WTC11 (cell line): Measurements from ENCODE around the gene SKAP1. TPM values are rescaled to one million over a fixed set of nuclear protein-coding genes. Genes with fewer than 3 reads are reported as not detected.

Experiments
- ATAC-seq: fragments of 200-7000 bp; cut with Tn5 transposase; 2 replicates; pipeline ENCODE4 v1.10.0; 2021; ENCODE audit warnings: mild to moderate bottlenecking, moderate library complexity
- CTCF ChIA-PET: fragments of 300-600 bp; sonication (Branson Sonifier 250); formaldehyde crosslinking; loops from one replicate; lab custom pipeline; 2021; ENCODE audit warnings: antibody characterized with exemption; lab: Charles Lee
- POLR2A ChIA-PET: fragments of 350-600 bp; sonication (Branson Sonifier 250); formaldehyde crosslinking; loops from one replicate; lab custom pipeline; 2021; ENCODE audit warnings: antibody characterized with exemption; lab: Charles Lee
- DNase-seq: peaks from one replicate; pipeline ENCODE4 v3.0.0; 2021; ENCODE audit warnings: low spot score
- H3K27ac Mint-ChIP-seq: 2 replicates; pipeline ENCODE4 v1.8.0; 2021; ENCODE audit warnings: mixed read lengths
- H3K27me3 Mint-ChIP-seq: 2 replicates; pipeline ENCODE4 v1.8.0; 2021; ENCODE audit warnings: low read depth, mild to moderate bottlenecking, moderate library complexity, mixed read lengths
- H3K36me3 Mint-ChIP-seq: 2 replicates; pipeline ENCODE4 v1.8.0; 2021; ENCODE audit warnings: mixed read lengths
- H3K4me1 Mint-ChIP-seq: 2 replicates; pipeline ENCODE4 v1.8.0; 2022; ENCODE audit warnings: mixed read lengths
- H3K4me3 Mint-ChIP-seq: 2 replicates; pipeline ENCODE4 v1.8.0; 2021; ENCODE audit warnings: mild to moderate bottlenecking, moderate library complexity, mixed read lengths
- H3K9me3 Mint-ChIP-seq: 2 replicates; pipeline ENCODE4 v1.8.0; 2021; ENCODE audit warnings: mixed read lengths
- ATF3 ChIP-seq: sonication (generic); formaldehyde crosslinking; conservative IDR thresholded peaks from 2 replicates; pipeline ENCODE4 v1.8.1; 2022; ENCODE audit warnings: mild to moderate bottlenecking, missing genetic modification reagents
- ATF6 ChIP-seq: sonication (generic); formaldehyde crosslinking; IDR thresholded peaks from 2 replicates; pipeline ENCODE4 v1.8.1; 2023; ENCODE audit warnings: mild to moderate bottlenecking, missing genetic modification reagents
- CREM ChIP-seq: sonication (generic); formaldehyde crosslinking; IDR thresholded peaks from 2 replicates; pipeline ENCODE4 v1.8.1; 2022; ENCODE audit warnings: mild to moderate bottlenecking, missing genetic modification reagents, moderate library complexity
- CTCF ChIP-seq: fragments of 200-600 bp; IDR thresholded peaks from 2 replicates; pipeline ENCODE4 v1.8.0; 2022; ENCODE audit warnings: antibody characterized with exemption
- ESRRA ChIP-seq: sonication (generic); formaldehyde crosslinking; IDR thresholded peaks from 2 replicates; pipeline ENCODE4 v1.8.1; 2022; ENCODE audit warnings: mild to moderate bottlenecking, missing genetic modification reagents, borderline replicate concordance
- ETV6 ChIP-seq: sonication (generic); formaldehyde crosslinking; IDR thresholded peaks from 2 replicates; pipeline ENCODE4 v1.8.1; 2022; ENCODE audit warnings: mild to moderate bottlenecking, missing genetic modification reagents
- FOXK1 ChIP-seq: sonication (generic); formaldehyde crosslinking; IDR thresholded peaks from 2 replicates; pipeline ENCODE4 v1.8.0; 2022; ENCODE audit warnings: mild to moderate bottlenecking, moderate library complexity, missing genetic modification reagents
- GABPB1 ChIP-seq: sonication (generic); formaldehyde crosslinking; IDR thresholded peaks from 2 replicates; pipeline ENCODE4 v1.8.1; 2023; ENCODE audit warnings: mild to moderate bottlenecking, missing genetic modification reagents
- MAX ChIP-seq: sonication (generic); formaldehyde crosslinking; IDR thresholded peaks from 2 replicates; pipeline ENCODE4 v1.8.0; 2022; ENCODE audit warnings: mild to moderate bottlenecking, missing genetic modification reagents
- NFATC4 ChIP-seq: fragments of 250-450 bp; sonication (Bioruptor Pico); IDR thresholded peaks from 2 replicates; pipeline ENCODE4 v1.9.0; 2021; ENCODE audit warnings: mild to moderate bottlenecking
- NFE2L1 ChIP-seq: sonication (generic); formaldehyde crosslinking; IDR thresholded peaks from 2 replicates; pipeline ENCODE4 v1.8.1; 2023; ENCODE audit warnings: missing genetic modification reagents
- SMAD3 ChIP-seq: sonication (generic); formaldehyde crosslinking; IDR thresholded peaks from 2 replicates; pipeline ENCODE4 v1.8.0; 2022; ENCODE audit warnings: missing genetic modification reagents, mild to moderate bottlenecking, borderline replicate concordance
- SOX15 ChIP-seq: fragments of 250-450 bp; sonication (Bioruptor Pico); IDR thresholded peaks from 2 replicates; pipeline ENCODE4 v1.9.0; 2021; ENCODE audit warnings: mild to moderate bottlenecking
- TEAD4 ChIP-seq: sonication (generic); formaldehyde crosslinking; IDR thresholded peaks from 2 replicates; pipeline ENCODE4 v1.8.0; 2022; ENCODE audit warnings: mild to moderate bottlenecking, missing genetic modification reagents
- USF2 ChIP-seq: sonication (generic); formaldehyde crosslinking; IDR thresholded peaks from 2 replicates; pipeline ENCODE4 v1.8.1; 2023; ENCODE audit warnings: mild to moderate bottlenecking, missing genetic modification reagents, moderate library complexity
- ZMAT4 ChIP-seq: fragments of 250-450 bp; sonication (Bioruptor Pico); IDR thresholded peaks from 2 replicates; pipeline ENCODE4 v1.9.0; 2021; ENCODE audit warnings: mild to moderate bottlenecking
- ZNF317 ChIP-seq: sonication (generic); formaldehyde crosslinking; IDR thresholded peaks from 2 replicates; pipeline ENCODE4 v1.8.1; 2023; ENCODE audit warnings: low read depth, mild to moderate bottlenecking, moderate library complexity, missing genetic modification reagents, borderline replicate concordance
- ZNF512 ChIP-seq: sonication (generic); formaldehyde crosslinking; IDR thresholded peaks from 2 replicates; pipeline ENCODE4 v1.8.1; 2022; ENCODE audit warnings: missing genetic modification reagents, borderline replicate concordance
- total RNA-seq: library from RNA; stranded (reverse); gene quantifications from 3 replicates; pipeline ENCODE4 v1.2.3, GENCODE V29; 2021

The SKAP1 gene
- total RNA-seq, 1 experiment from 2014 or later = not detected

GRCh38 chr17:48462946-48463345 lies 32.9 kb upstream of the SKAP1 start:
- H3K27me3 Mint-ChIP-seq = peaks cover 54% of the 10 kb centered on the region
- no peak overlapping the region for H3K4me3 Mint-ChIP-seq
- no peaks in the 10 kb centered on the region for H3K9me3 Mint-ChIP-seq
- H3K27ac Mint-ChIP-seq = no peak overlapping the region
- ChIA-PET CTCF (interaction anchor here (1.1 kb wide), 1 partner anchor 127 kb away, joined by 4 read pairs; no protein-coding TSS in a partner anchor), POLR2A (interaction anchor here (0.5 kb wide), 1 partner anchor 37 kb away, joined by 3 read pairs; no protein-coding TSS in a partner anchor)
- TF ChIP-seq ZNF512 (CRISPR knock-in tag) (no peak), GABPB1 (no peak)
- DNase-seq = no peak
- H3K4me1 Mint-ChIP-seq = peaks cover 7% of the 10 kb centered on the region; the same call in 1 of the 2 replicates
- no peak for ATAC-seq
- no peaks in the 10 kb centered on the region for H3K36me3 Mint-ChIP-seq

GRCh38 chr17:48460052-48460451 lies 30.0 kb upstream of the SKAP1 start:
- peaks cover 24% of the 10 kb centered on the region for H3K4me1 Mint-ChIP-seq
- no peak for DNase-seq
- H3K27me3 Mint-ChIP-seq = peaks cover 71% of the 10 kb centered on the region
- ChIA-PET CTCF (interaction anchor here (0.6 kb wide), 1 partner anchor 36 kb away, joined by 3 read pairs; no protein-coding TSS in a partner anchor), POLR2A (no interaction called here)
- H3K4me3 Mint-ChIP-seq = no peak overlapping the region
- TF ChIP-seq ATF3 (CRISPR knock-in tag) = no peak
- TF ChIP-seq USF2 = peak; percentile 52; the same call in 1 of the 2 replicates
- H3K27ac Mint-ChIP-seq = no peak overlapping the region
- H3K36me3 Mint-ChIP-seq = no peaks in the 10 kb centered on the region
- H3K9me3 Mint-ChIP-seq = peaks cover 3% of the 10 kb centered on the region
- ATAC-seq = no peak

GRCh38 chr17:48459070-48459844 lies 29.2 kb upstream of the SKAP1 start:
- Mint-ChIP-seq H3K27me3 (peaks cover 75% of the 10 kb centered on the region), H3K9me3 (peaks cover 11% of the 10 kb centered on the region), H3K36me3 (no peaks in the 10 kb centered on the region), H3K4me3 (no peak overlapping the region), H3K4me1 (peaks cover 24% of the 10 kb centered on the region), H3K27ac (no peak overlapping the region)
- CTCF ChIA-PET = no interaction called here
- DNase-seq = no peak
- no peak for ATAC-seq
- TF ChIP-seq NFE2L1 (CRISPR knock-in tag) (no peak), ZMAT4 (no peak), CREM (CRISPR knock-in tag) (no peak), ZNF317 (no peak), SMAD3 (CRISPR knock-in tag) (no peak)
- POLR2A ChIA-PET = interaction anchor here (0.9 kb wide), 1 partner anchor 13 kb away, joined by 3 read pairs; no protein-coding TSS in a partner anchor

GRCh38 chr17:48457080-48457836 lies 27.2 kb upstream of the SKAP1 start:
- peaks cover 13% of the 10 kb centered on the region for H3K9me3 Mint-ChIP-seq
- ChIA-PET POLR2A (no interaction called here), CTCF (interaction anchor here (0.5 to 2.1 kb wide), 31 partner anchors 12 to 343 kb away, joined by 3 to 13 read pairs (median 3); partner anchors contain the start of gene HOXB5)
- ATAC-seq (peak; percentile 94), DNase-seq (peak; percentile 72)
- H3K4me1 Mint-ChIP-seq = peaks cover 24% of the 10 kb centered on the region
- peak overlapping the region; percentile 64 for H3K4me3 Mint-ChIP-seq
- peaks cover 66% of the 10 kb centered on the region for H3K27me3 Mint-ChIP-seq
- no peaks in the 10 kb centered on the region for H3K36me3 Mint-ChIP-seq
- no peak overlapping the region for H3K27ac Mint-ChIP-seq
- no peak for TF ChIP-seq SOX15 (CRISPR knock-in tag)
- 0 out of 2 replicates have a peak, but pooled peaks have one; percentile 33 for TF ChIP-seq ETV6 (CRISPR knock-in tag)
- TF ChIP-seq ESRRA (CRISPR knock-in tag) = no peak
- no peak for TF ChIP-seq ATF6
- peak; percentile 99 for TF ChIP-seq CTCF
- TF ChIP-seq NFATC4 (CRISPR knock-in tag) = no peak
- peak; percentile 56; the same call in 1 of the 2 replicates for TF ChIP-seq MAX (CRISPR knock-in tag)
- TF ChIP-seq CREM (CRISPR knock-in tag) = no peak
- no peak for TF ChIP-seq FOXK1
- TF ChIP-seq TEAD4 (CRISPR knock-in tag) = no peak
- TF ChIP-seq ATF3 (CRISPR knock-in tag) = no peak
